Measurements from ENCODE around the gene CROCC2.

CROCC2 gene

GRCh38 chr2:240947176-240947575 is 41.0 kb downstream of the CROCC2 start:
- no peak for TF ChIP-seq CTCF (IDR thresholded peaks at IDR 0.05; ENCODE audit: low read depth, low read length, missing control alignments)
- H3K4me3 ChIP-seq (ENCODE audit: low read depth, low read length) = no peak overlapping the region
- no peak for DNase-seq (ENCODE audit: low read depth)

- no peak for TF ChIP-seq CTCF (IDR thresholded peaks at IDR 0.05; ENCODE audit: low read depth, low read length, missing control alignments)
- H3K4me3 ChIP-seq (ENCODE audit: low read depth, low read length) = no peak overlapping the region
- no peak for DNase-seq (ENCODE audit: low read depth)
These were observed 41.5 kb downstream of the CROCC2 start for GRCh38 chr2:240947607-240948006.

- no peak for TF ChIP-seq CTCF (IDR thresholded peaks at IDR 0.05; ENCODE audit: low read depth, low read length, missing control alignments)
- no peak for DNase-seq (ENCODE audit: low read depth)
- no peak overlapping the region for H3K4me3 ChIP-seq (ENCODE audit: low read depth, low read length)
These were observed 42.0 kb downstream of the CROCC2 start for GRCh38 chr2:240948086-240948485.

- DNase-seq (ENCODE audit: low read depth) = no peak
- TF ChIP-seq CTCF (IDR thresholded peaks at IDR 0.05; ENCODE audit: low read depth, low read length, missing control alignments) = no peak
- no peak overlapping the region for H3K4me3 ChIP-seq (ENCODE audit: low read depth, low read length)
These were observed 43.0 kb downstream of the CROCC2 start for GRCh38 chr2:240948905-240949790.

GRCh38 chr2:240949791-240950705 is 43.9 kb downstream of the CROCC2 start:
- TF ChIP-seq CTCF (IDR thresholded peaks at IDR 0.05; ENCODE audit: low read depth, low read length, missing control alignments) = no peak
- no peak for DNase-seq (ENCODE audit: low read depth)
- H3K4me3 ChIP-seq (ENCODE audit: low read depth, low read length) = no peak overlapping the region

- DNase-seq (ENCODE audit: low read depth) = no peak
- H3K4me3 ChIP-seq (ENCODE audit: low read depth, low read length) = no peak overlapping the region
- TF ChIP-seq CTCF (IDR thresholded peaks at IDR 0.05; ENCODE audit: low read depth, low read length, missing control alignments) = no peak
These were observed 45.0 kb downstream of the CROCC2 start for GRCh38 chr2:240951045-240951594.
